Measurements from ENCODE around the gene LARP4B.

The LARP4B gene

DNA sequence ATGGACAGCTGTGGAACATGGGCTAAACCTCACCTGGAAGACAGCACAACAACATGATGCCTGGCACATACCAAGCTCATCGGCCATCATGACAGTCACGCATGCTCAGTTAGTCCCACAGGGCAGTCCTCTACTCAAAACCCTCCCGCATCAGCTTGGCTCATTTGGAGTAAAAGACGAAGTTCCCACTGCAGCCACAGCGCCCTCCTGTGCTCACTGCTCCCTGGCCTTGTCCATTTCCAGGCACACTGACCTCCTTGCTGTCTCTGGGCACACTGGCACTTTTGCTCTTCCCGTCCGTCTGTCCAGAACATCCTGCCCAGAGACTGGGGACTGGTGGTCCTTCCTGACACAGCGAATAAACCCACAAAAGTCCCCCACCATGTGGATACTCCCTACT lies 66.2 kb downstream of the LARP4B start:
- H3K27me3 ChIP-seq (ENCODE audit: control insufficient read depth, low read length): no peaks in the 10 kb centered on the region
- TF ChIP-seq EZH2phosphoT487 (IDR thresholded peaks at IDR 0.05; ENCODE audit: borderline replicate concordance, low read length): no peak
- TF ChIP-seq, protein P1, sequence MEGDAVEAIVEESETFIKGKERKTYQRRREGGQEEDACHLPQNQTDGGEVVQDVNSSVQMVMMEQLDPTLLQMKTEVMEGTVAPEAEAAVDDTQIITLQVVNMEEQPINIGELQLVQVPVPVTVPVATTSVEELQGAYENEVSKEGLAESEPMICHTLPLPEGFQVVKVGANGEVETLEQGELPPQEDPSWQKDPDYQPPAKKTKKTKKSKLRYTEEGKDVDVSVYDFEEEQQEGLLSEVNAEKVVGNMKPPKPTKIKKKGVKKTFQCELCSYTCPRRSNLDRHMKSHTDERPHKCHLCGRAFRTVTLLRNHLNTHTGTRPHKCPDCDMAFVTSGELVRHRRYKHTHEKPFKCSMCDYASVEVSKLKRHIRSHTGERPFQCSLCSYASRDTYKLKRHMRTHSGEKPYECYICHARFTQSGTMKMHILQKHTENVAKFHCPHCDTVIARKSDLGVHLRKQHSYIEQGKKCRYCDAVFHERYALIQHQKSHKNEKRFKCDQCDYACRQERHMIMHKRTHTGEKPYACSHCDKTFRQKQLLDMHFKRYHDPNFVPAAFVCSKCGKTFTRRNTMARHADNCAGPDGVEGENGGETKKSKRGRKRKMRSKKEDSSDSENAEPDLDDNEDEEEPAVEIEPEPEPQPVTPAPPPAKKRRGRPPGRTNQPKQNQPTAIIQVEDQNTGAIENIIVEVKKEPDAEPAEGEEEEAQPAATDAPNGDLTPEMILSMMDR (IDR thresholded peaks at IDR 0.05; ENCODE audit: low read depth, low read length, poor library complexity, severe bottlenecking): peak; percentile 15
- H3F3A ChIP-seq (ENCODE audit: control insufficient read depth, insufficient read depth): peaks cover 9% of the 10 kb centered on the region; the same call in 1 of the 2 replicates
- H3K36me3 ChIP-seq (ENCODE audit: control insufficient read depth, low read length): peaks cover 91% of the 10 kb centered on the region
- H3K9me2 ChIP-seq (replicated peaks; ENCODE audit: control insufficient read depth, low read length): no peaks in the 10 kb centered on the region
- H3K4me3 ChIP-seq (ENCODE audit: low read length): no peak overlapping the region
- H3K9me3 ChIP-seq (ENCODE audit: control insufficient read depth, insufficient read depth, low read length): no peaks in the 10 kb centered on the region
- H3K27ac ChIP-seq (ENCODE audit: low read depth, low read length): no peak overlapping the region
- peaks cover 3% of the 10 kb centered on the region; the same call in 1 of the 2 replicates for H4K20me1 ChIP-seq (ENCODE audit: control insufficient read depth, insufficient read depth, low read depth, low read length)
- H3K4me2 ChIP-seq (ENCODE audit: low read length): no peak overlapping the region
- no peaks in the 10 kb centered on the region for H3K4me1 ChIP-seq (ENCODE audit: control insufficient read depth, low read length)
- peaks cover 71% of the 10 kb centered on the region for H3K79me2 ChIP-seq (ENCODE audit: control insufficient read depth, low read length)

DNA sequence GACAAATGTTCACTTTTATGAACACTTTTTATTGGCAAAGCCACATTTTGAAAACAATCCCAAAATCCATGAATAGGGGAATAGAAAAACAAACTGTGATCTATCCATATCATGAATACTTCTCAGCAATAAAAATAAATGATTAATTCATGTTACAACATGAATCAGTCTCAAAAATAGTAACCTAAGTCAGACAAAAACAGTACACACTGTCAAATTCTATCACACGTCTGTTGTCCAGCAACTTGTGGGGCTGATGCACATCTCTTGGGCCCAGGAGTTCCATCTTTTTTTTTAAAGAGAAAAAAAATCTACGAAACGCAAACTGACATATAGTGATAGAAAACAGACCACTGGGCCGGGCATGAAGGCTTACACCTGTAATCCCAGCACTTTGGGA lies 71.0 kb downstream of the LARP4B start:
- Histone ChIP-seq H4K20me1 (ENCODE audit: control insufficient read depth, insufficient read depth, low read depth, low read length) (peaks cover 3% of the 10 kb centered on the region; the same call in 1 of the 2 replicates), H3K9me2 (replicated peaks; ENCODE audit: control insufficient read depth, low read length) (no peaks in the 10 kb centered on the region), H3K27me3 (ENCODE audit: control insufficient read depth, low read length) (no peaks in the 10 kb centered on the region), H3K4me3 (ENCODE audit: low read length) (no peak overlapping the region), H3K4me1 (ENCODE audit: control insufficient read depth, low read length) (peaks cover 5% of the 10 kb centered on the region; the same call in 1 of the 2 replicates), H3K4me2 (ENCODE audit: low read length) (no peak overlapping the region), H3K36me3 (ENCODE audit: control insufficient read depth, low read length) (peaks cover 95% of the 10 kb centered on the region), H3K27ac (ENCODE audit: low read depth, low read length) (no peak overlapping the region), H3F3A (ENCODE audit: control insufficient read depth, insufficient read depth) (no peaks in the 10 kb centered on the region), H3K9me3 (ENCODE audit: control insufficient read depth, insufficient read depth, low read length) (no peaks in the 10 kb centered on the region), H3K79me2 (ENCODE audit: control insufficient read depth, low read length) (peaks cover 70% of the 10 kb centered on the region)
- TF ChIP-seq, protein P1 (IDR thresholded peaks at IDR 0.05; ENCODE audit: low read depth, low read length, poor library complexity, severe bottlenecking): no peak
- no peak for TF ChIP-seq EZH2phosphoT487 (IDR thresholded peaks at IDR 0.05; ENCODE audit: borderline replicate concordance, low read length)

DNA sequence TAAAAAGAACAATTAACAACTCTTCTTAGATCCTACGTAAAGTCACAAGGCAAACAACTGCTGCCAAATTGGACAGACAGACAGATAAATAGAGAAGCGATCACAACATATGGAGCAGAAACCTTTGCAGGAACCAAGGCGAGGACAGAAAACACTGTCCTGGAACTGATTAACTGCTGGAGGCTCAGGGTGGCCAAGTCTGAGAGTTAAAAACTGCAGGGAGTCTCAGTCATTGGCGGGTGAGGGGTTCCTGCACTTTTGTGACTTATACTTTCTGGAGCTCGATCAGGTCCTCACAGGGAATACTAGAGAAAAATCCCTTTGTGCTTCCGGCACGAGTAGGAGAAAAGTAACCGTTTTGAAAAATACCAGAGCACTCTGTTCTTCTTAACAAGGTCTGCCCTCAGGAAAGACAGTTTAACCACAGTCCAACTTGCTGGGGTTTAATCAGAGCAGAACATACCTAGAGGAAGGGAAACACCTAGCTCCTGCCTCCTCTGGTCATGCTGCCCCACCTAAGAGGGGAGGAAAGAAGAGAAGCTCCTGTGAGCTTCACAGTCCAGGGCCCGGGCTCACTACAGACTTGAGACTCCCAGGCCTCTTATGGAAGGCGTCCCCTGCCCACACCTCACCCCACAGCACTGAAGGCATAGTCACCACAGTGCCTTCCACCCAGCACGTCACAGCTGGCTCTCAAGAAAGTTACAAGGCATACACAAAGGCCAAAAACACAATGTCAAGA lies 74.9 kb downstream of the LARP4B start:
- TF ChIP-seq, protein P1 (IDR thresholded peaks at IDR 0.05; ENCODE audit: low read depth, low read length, poor library complexity, severe bottlenecking): no peak
- no peak for TF ChIP-seq EZH2phosphoT487 (IDR thresholded peaks at IDR 0.05; ENCODE audit: borderline replicate concordance, low read length)
- peaks cover 18% of the 10 kb centered on the region for H3F3A ChIP-seq (ENCODE audit: control insufficient read depth, insufficient read depth)
- no peaks in the 10 kb centered on the region for H3K27me3 ChIP-seq (ENCODE audit: control insufficient read depth, low read length)
- H3K27ac ChIP-seq (ENCODE audit: low read depth, low read length): no peak overlapping the region
- peaks cover 6% of the 10 kb centered on the region for H4K20me1 ChIP-seq (ENCODE audit: control insufficient read depth, insufficient read depth, low read depth, low read length)
- no peak overlapping the region for H3K4me2 ChIP-seq (ENCODE audit: low read length)
- peaks cover 84% of the 10 kb centered on the region for H3K36me3 ChIP-seq (ENCODE audit: control insufficient read depth, low read length)
- H3K4me1 ChIP-seq (ENCODE audit: control insufficient read depth, low read length): peaks cover 42% of the 10 kb centered on the region
- no peaks in the 10 kb centered on the region for H3K9me3 ChIP-seq (ENCODE audit: control insufficient read depth, insufficient read depth, low read length)
- H3K4me3 ChIP-seq (ENCODE audit: low read length): no peak overlapping the region
- H3K9me2 ChIP-seq (replicated peaks; ENCODE audit: control insufficient read depth, low read length): no peaks in the 10 kb centered on the region
- H3K79me2 ChIP-seq (ENCODE audit: control insufficient read depth, low read length): peaks cover 86% of the 10 kb centered on the region

Measured in DOHH2 (cell line).